Retinal pigment epithelial cell (primary cell): ENCODE measurements around the gene RHOBTB3.

ENCODE experiments used
- DNase-seq: peaks from one replicate; pipeline ENCODE4 v3.0.0-alpha.2; 2010; ENCODE audit warnings: low read depth
- H3K4me3 ChIP-seq: 2 replicates; pipeline ENCODE4 v1.5.1; 2011; ENCODE audit warnings: mild to moderate bottlenecking, low read length, control low read depth, moderate library complexity
- TF ChIP-seq, protein P1 (sequence below): conservative IDR thresholded peaks from 2 replicates; pipeline ENCODE4 v1.5.1; 2011; ENCODE audit warnings: low read depth, low read length, control low read depth, inconsistent platforms

The RHOBTB3 gene

DNA sequence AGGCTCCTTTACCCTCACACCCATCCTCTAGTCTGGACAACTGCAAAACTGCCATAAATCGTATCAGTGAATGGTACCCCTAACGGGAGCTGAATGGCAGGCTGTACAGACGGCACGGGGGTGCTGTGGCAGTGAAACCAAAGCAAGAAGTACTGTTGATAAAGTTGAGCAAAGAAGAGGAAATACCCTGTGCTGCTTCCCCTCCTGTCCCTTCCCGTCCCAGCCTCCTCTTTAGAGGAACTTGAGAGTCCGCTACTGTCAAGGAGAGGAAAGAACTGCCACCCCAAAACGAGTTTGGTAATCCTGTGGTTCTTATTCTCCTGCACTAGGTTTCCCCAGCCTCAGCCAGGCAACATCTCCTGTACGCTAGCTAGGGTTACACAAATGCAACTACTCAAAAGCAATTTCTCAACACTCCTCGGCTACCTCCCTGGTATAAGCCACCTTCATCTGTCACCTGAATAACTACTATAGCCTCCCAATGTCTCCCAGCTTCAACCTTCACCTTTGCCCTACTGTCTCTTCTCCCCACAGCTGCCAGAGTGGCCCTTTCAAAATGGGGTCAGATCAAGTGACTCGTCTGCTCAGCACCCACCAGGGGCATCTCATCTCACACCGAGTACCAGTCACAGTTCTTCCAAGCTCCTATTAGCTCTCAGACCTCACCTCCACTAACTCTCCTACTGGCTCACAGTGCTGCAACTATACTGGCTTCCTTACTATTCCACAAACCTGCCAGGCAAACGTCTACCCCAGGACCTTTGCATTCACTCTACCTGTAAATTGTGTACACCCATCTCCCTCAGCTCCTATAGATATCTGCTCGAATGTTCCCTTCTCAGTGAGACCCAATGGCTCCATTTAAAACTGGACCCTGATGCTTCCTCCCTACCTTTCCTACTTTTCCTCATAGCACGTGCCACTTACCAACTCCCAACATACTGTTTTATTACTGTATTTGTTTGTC, 87.3 kb downstream of the RHOBTB3 start:
- H3K4me3 ChIP-seq, result no peak overlapping the region
- no peak for DNase-seq
- TF ChIP-seq, protein P1, sequence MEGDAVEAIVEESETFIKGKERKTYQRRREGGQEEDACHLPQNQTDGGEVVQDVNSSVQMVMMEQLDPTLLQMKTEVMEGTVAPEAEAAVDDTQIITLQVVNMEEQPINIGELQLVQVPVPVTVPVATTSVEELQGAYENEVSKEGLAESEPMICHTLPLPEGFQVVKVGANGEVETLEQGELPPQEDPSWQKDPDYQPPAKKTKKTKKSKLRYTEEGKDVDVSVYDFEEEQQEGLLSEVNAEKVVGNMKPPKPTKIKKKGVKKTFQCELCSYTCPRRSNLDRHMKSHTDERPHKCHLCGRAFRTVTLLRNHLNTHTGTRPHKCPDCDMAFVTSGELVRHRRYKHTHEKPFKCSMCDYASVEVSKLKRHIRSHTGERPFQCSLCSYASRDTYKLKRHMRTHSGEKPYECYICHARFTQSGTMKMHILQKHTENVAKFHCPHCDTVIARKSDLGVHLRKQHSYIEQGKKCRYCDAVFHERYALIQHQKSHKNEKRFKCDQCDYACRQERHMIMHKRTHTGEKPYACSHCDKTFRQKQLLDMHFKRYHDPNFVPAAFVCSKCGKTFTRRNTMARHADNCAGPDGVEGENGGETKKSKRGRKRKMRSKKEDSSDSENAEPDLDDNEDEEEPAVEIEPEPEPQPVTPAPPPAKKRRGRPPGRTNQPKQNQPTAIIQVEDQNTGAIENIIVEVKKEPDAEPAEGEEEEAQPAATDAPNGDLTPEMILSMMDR, result no peak

DNA sequence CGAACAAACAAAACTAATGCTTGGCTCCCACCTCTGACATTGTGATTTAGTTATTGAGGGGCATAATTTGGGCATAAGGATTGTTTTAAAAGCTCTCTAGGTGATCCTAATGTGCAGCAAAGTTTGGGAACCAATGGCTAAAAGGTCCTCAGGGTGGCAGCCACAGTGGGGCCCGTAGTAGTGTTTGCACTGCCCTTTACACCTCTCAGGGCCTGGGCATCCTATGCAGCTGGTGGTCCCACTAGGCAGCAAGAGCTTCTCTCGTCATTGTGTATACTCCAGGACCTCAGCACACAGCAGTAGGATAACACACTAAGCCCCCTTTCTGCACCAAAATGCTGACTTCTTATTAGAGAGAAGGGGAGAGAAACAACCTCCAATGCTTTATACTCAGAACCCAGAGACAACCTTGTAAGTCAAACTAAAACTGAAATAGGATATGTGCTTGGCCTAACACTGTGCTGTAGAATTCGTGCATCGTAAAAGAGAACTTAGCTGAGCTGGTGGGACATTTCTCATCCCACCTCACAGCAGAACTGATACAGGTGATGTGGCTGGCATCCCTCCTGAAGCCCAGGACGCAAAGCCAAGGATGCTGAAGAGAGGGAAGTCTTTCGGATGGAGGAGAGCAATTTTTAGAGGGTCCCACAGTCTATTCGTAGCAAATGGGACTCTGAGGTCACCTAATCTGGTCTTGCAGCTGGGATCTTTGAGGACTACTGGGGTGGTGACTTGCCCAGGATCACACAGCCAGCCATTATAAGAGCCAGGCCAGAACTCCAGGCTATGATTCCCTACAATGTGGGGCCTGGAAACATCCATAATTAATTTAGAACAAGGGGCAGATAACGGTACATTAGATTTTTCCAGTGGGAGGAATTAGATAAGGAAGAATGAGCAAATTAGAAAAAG, 90.2 kb downstream of the RHOBTB3 start:
- H3K4me3 ChIP-seq, result peak overlapping the region; percentile 68
- TF ChIP-seq, protein P1, result no peak

DNA sequence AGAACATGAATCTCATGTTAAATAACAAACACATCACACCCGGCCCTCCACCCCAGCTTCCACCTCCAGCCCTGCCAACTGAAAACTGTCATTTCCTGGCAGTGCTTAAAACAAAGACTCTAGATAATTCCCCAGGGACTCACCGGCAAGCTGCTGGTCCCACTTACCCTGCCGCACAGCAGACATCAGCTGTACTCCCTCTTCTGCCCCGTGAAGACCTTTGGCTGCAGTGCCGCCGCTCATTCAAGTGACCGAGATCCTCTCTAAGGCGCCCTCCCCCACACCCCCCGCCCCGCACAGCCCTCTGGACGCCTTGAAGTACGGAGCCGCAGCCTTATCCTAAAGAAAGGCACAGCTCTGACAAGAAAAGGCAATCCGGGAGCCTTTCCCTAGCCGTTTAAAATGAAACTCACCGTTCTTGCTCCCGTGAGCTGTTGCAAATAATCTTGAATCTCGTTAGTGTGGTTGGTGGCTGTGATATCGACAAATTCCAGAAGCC, 91.0 kb downstream of the RHOBTB3 start:
- no peak for DNase-seq
- H3K4me3 ChIP-seq, result peak overlapping the region; percentile 68
- TF ChIP-seq, protein P1, result no peak

More for the DNA sequence above, 90.2 kb downstream of the RHOBTB3 start:
- DNase-seq, result no peak

DNA sequence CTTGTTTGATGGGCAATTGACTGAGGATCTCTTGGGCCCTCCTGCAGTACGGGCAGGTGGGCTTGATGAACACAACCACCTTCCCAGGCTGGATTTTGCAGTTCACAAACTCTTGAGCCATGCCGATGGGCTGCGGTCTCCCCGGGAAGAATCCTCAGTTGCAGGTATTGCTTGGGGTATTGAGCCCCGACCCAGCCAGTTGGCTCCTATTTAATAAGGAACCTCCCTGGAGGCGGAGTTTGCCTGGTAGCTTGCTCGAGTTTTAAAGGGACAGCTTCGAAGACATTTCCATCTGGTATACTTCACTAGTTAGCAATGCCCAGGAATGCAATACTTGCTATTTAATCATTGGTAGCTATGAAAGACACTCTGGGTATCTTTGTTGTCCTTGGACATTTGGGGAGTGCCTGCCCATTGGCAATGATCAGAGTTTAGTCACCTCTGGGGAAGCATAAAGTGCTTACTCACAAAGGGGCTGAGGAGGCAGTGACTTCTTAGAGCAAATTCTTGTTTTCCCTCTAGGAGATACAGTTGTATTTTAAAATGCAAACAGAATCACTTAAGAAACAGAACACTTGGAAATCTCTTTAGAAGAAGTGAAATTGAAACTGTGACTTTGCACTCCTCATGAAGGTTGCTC, 91.5 kb downstream of the RHOBTB3 start, which contains the start of gene GLRX:
Gene GLRX, minus strand, starts transcription at position 185 of the 640 bp plus-strand sequence. Its CDS starts 64 bp downstream, at position 121.
- no peak for DNase-seq
- TF ChIP-seq, protein P1, result no peak
- H3K4me3 ChIP-seq, result peak within 1 kb of the TSS; percentile 68

DNA sequence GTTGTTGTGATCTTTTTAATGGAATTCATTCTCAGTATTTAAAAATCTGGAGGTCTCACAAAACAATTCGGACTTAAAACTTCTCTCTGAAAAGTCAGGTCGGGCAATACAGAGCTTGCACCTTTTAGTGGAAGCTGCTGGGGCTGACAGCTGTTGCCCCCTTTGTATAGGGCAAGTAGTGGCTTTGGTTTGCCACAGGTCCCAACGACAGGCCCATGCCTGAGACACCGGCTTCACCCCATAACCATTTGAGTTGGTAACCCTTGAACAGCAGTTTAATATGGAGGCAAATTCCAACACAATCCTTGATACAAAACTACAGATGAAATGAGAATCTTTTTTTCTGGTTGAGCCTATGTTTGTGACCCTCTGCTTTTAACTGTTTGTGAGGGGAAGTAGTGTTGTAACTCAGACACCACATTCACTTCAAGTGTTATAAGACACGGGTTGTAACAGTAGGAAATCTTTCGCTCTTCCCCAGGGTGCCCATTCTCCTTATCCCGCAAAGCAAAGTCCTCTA, 92.1 kb downstream of the RHOBTB3 start:
- TF ChIP-seq, protein P1, result no peak
- H3K4me3 ChIP-seq, result no peak overlapping the region
- DNase-seq, result no peak

DNA sequence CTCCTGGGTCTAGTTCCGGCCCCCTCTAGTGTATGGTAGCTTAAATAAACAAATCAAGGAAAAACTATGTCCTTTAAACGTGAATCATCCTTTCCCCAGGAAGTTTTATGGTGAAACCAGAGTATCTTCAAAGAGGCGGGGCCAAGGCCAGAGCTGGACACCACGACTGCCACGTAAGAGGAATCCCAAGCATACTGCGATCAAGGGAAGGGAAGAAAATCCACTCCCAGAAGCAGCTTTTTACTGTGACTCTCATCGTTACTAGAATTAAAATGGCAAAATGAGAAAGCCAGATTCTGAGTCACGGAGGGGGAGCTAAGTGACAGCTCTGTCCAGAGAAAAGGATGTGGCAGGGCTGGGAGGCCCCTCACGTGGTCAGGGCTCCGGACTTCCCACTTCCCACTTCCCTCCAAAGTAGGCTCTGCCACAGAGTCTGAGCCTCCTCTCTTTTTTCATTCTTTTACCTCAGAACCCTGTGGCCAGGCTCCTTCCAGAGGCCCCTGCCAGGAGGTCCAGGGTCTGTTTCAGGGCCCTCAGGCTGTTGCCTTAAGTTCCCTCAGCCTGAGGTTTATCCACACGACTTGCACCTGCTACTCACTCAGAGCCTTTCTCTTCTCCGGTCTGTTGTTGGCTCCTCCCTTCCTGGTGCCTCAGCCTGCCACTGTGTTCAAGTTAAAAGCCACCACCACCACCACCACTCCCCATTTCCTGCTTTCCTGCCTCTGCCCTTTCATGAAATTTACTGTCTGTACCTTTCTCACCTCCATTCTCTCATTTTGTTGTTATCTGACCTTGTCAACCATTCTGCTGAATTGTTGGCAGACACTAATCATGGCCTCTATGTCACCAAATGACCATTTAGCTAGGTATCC, 92.8 kb downstream of the RHOBTB3 start:
- TF ChIP-seq, protein P1, result no peak
- H3K4me3 ChIP-seq, result no peak overlapping the region
- no peak for DNase-seq
